Activated CD8-positive, alpha-beta memory T cell treated with anti-CD3 and anti-CD28 coated beads for 24 hours (primary cell): ENCODE results near the gene TSG101.

Source experiments
- DNase-seq: peaks from one replicate; pipeline ENCODE4 v3.0.0-alpha.2; 2020

TSG101 gene

GRCh38 chr11:18492888-18493287 is 33.9 kb downstream of the TSG101 start:
- no peak for DNase-seq

GRCh38 chr11:18491924-18492323 is 34.8 kb downstream of the TSG101 start:
- DNase-seq: no peak

GRCh38 chr11:18490736-18491485 is 35.8 kb downstream of the TSG101 start:
- no peak for DNase-seq

- DNase-seq: no peak
These were observed 36.4 kb downstream of the TSG101 start for GRCh38 chr11:18490319-18490718.

GRCh38 chr11:18485913-18486528 is 40.7 kb downstream of the TSG101 start:
- DNase-seq: no peak

GRCh38 chr11:18479063-18479462 is 47.7 kb downstream of the TSG101 start:
- DNase-seq: no peak

GRCh38 chr11:18472587-18472986 is 54.2 kb downstream of the TSG101 start:
- DNase-seq: no peak

- DNase-seq: no peak
These were observed 54.7 kb downstream of the TSG101 start for GRCh38 chr11:18471995-18472394.

GRCh38 chr11:18468961-18469360 is 57.8 kb downstream of the TSG101 start:
- no peak for DNase-seq

- no peak for DNase-seq
These were observed 58.7 kb downstream of the TSG101 start for GRCh38 chr11:18468059-18468458.

- DNase-seq: no peak
These were observed 60.3 kb downstream of the TSG101 start for GRCh38 chr11:18466402-18466801.

- no peak for DNase-seq
These were observed 63.3 kb downstream of the TSG101 start for GRCh38 chr11:18463439-18463838.

- DNase-seq: no peak
These were observed 64.8 kb downstream of the TSG101 start for GRCh38 chr11:18461909-18462308.

GRCh38 chr11:18459634-18460033 is 67.1 kb downstream of the TSG101 start:
- no peak for DNase-seq

- no peak for DNase-seq
These were observed 69.3 kb downstream of the TSG101 start for GRCh38 chr11:18457450-18457849.

GRCh38 chr11:18455686-18456372 is 70.9 kb downstream of the TSG101 start, which contains the start of gene LDHAL6A:
TSS of gene LDHAL6A (plus strand) at chr11:18455856. CDS start at chr11:18456681, 825 bp downstream.
- DNase-seq: no peak

- no peak for DNase-seq
These were observed 73.8 kb downstream of the TSG101 start for GRCh38 chr11:18452927-18453326.

- DNase-seq: no peak
These were observed 77.5 kb downstream of the TSG101 start for GRCh38 chr11:18449251-18449650.

GRCh38 chr11:18438691-18439090 is 88.1 kb downstream of the TSG101 start:
- DNase-seq: no peak
